ENCODE data around the gene SNRNP70.
A peak's percentile ranks its signal among the peaks of the same experiment; 100 is the strongest.

SNRNP70 gene

GRCh38 chr19:49102303-49102702, 17.1 kb downstream of the SNRNP70 start:
- DNase-seq: no peak

- no peak for DNase-seq
Observed at GRCh38 chr19:49103331-49104085, 18.3 kb downstream of the SNRNP70 start.

- DNase-seq: no peak
Observed at GRCh38 chr19:49104229-49104864, 19.1 kb downstream of the SNRNP70 start.

GRCh38 chr19:49106648-49107135, 21.4 kb downstream of the SNRNP70 start:
- DNase-seq: no peak

GRCh38 chr19:49107625-49108459, 22.6 kb downstream of the SNRNP70 start:
- no peak for DNase-seq

GRCh38 chr19:49109051-49109450, 23.8 kb downstream of the SNRNP70 start:
- no peak for DNase-seq

GRCh38 chr19:49109569-49110233, 24.4 kb downstream of the SNRNP70 start:
- DNase-seq: no peak

- no peak for DNase-seq
Observed at GRCh38 chr19:49110567-49110966, 25.3 kb downstream of the SNRNP70 start.

- DNase-seq: no peak
Observed at GRCh38 chr19:49111218-49111998, 26.2 kb downstream of the SNRNP70 start.

- DNase-seq: peak; percentile 54
Observed at GRCh38 chr19:49113762-49114629, 28.7 kb downstream of the SNRNP70 start, which contains the start of gene LIN7B. LIN7B (plus strand) TSS chr19:49114370; CDS start chr19:49114405, 35 bp downstream.

GRCh38 chr19:49114630-49115363, 29.5 kb downstream of the SNRNP70 start:
- DNase-seq: peak; percentile 21

- no peak for DNase-seq
Observed at GRCh38 chr19:49116544-49116943, 31.3 kb downstream of the SNRNP70 start.

- no peak for DNase-seq
Observed at GRCh38 chr19:49117677-49118564, 32.7 kb downstream of the SNRNP70 start.

- peak; percentile 94 for DNase-seq
Observed at GRCh38 chr19:49118565-49119410, 33.5 kb downstream of the SNRNP70 start, which contains the start of gene C19orf73. C19orf73 (minus strand) TSS chr19:49119143; CDS start chr19:49119022, 121 bp downstream.

- DNase-seq: no peak
Observed at GRCh38 chr19:49119411-49120324, 34.4 kb downstream of the SNRNP70 start, which contains the start of gene PPFIA3. PPFIA3 (plus strand) TSS chr19:49119544; CDS start chr19:49127874, 8,330 bp downstream.

- DNase-seq: no peak
Observed at GRCh38 chr19:49120325-49120683, 35.1 kb downstream of the SNRNP70 start.

GRCh38 chr19:49120868-49121267, 35.6 kb downstream of the SNRNP70 start:
- no peak for DNase-seq
